T-helper 2 cell (primary cell): ENCODE results near the gene AMTN.

Experiments
- DNase-seq, 5 experiments: peaks; one replicate each; pipeline versions ENCODE4 v3.0.0 to v3.0.0-alpha.2; 2012 to 2022

AMTN gene

GRCh38 chr4:70564033-70564432 is 45.7 kb downstream of the AMTN start:
- DNase-seq: no peak

DNA sequence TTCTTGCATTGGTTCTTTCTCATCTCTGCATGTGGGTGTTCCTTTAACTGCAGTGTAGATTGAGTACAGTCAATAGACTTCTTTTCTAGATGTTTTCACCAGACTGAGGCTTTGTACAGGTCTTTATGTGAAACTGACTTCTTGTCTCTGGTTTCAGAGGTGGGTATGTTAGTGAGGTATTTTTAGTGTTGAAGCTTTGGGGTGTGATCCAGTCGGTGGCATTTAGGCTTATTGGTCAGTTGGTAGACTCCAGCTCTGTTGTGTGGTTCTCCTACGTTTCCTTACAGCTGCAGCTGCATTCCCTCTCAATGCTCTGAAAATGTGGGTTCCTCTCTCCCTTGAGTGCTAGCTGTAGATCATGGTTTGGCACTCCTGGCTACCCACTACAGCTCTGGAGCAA is 52.4 kb downstream of the AMTN start:
- DNase-seq: no peak

DNA sequence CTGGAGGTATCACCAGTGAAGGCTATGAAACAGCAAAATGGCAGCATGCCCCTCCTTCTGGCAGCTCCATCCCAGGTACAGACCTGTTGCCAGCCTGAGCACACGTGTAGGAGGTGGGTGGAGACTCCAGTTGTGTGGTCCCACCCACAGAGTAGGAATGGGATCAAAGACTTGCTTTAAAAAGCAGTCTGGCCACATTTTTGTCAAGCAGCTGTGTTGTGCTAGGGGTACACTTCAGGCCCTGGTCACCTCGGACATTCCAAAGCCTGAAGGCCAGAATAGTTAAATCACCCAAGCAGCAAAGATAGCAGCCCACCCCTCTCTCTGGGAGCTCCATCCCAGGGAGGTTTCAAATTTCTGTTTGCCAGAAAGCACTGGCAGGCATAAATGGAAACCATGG is 53.4 kb downstream of the AMTN start:
- DNase-seq: no peak

- no peak for DNase-seq
These were observed 57.6 kb downstream of the AMTN start for GRCh38 chr4:70575964-70576363.

DNA sequence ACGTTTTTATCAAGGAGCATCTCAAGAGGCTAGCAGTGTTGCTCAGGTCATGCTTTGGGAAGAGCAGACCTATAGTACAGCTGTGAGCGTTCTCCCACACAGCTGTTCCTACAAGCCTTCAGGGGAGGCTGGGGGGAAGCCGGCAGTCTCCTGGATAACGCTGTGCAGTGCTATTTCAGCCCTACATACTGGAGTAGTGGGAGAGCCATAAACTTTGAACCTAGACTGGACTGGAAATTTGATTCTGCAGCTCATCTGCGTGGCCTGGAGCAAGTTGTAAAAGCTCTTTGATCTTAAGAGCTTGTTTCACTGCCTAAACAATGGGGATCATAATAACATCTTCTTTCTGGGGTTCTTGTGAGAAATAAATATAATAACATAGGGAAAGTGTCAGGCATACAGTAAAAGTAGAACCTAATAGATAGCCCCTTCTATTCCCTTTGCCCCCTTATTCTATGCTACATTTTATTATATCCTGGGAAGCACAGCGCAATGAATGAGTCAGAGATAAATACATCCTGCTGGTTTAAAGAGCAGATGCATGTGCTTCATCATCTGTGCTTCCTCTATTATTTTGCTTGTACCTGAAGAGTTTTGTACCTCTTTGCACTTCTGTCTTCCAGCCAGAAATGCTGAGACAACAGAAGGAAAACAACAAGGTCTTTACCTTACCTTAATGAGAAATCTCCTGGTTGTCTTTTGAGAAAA is 59.0 kb downstream of the AMTN start:
- DNase-seq: no peak

- no peak for DNase-seq
These were observed 63.6 kb downstream of the AMTN start for GRCh38 chr4:70581980-70582379.
